A549 treated with Mapracorat at 1 μM for 4 hours (cell line): ENCODE results near the gene PSKH1. TPM values are rescaled to one million over a fixed set of nuclear protein-coding genes. Genes with fewer than 3 reads are reported as not detected.

Experiments
- total RNA-seq: library from RNA; stranded (reverse); fragments of 200-300 nt; extraction: Qiagen RNA extraction; gene quantifications from 5 replicates; pipeline ENCODE4 v1.2.3, GENCODE V29; 2022

Gene PSKH1
- total RNA-seq, result 11.1 to 17.4 TPM (median 14.4 TPM) in 5 replicates

DNA sequence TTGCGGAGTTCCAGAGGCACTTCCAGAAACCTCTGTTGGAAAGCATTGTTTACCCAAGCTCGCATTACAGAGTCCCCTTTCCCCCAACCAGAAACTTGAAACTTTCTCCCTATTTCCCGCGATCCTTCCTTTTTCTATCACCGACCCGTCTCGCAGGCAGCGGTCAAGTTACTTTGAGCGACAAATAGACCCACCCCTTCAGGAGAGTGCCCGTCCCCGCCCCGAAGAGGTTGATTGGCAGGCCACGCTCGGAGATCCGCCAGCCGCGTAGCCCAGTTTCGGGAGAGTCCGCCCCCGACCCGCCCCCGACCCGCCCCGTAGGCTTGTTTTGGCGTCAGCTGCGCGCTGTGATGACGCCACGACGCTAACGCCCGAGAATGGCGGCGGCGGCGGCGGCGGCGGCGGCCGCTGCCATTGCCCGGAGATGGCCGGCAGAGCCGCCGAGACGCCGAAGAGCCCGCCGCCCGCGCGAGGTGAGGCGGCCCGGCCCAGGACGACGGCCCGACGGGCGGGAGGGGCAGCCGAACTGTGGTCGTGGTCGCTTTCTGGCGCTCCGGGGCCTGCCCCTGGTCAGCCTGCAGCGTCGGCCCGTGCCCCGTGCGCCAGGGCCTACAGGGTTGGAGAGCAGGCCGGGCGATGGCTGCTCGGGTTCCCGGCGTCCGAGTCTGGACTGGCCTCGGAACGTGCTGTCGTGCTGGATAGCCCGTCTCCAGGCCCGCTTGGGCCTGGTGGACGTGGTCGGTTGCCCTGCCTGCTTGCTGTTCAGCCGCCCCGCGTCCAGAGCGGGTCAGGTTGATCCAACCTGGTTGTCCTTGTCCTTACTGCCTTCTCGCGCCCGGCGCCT lies at the start of gene PSKH1:
TSS of gene PSKH1 (plus strand) at position 356 of the 844 bp plus-strand sequence. CDS start 15,496 bp downstream, outside the sequence.

DNA sequence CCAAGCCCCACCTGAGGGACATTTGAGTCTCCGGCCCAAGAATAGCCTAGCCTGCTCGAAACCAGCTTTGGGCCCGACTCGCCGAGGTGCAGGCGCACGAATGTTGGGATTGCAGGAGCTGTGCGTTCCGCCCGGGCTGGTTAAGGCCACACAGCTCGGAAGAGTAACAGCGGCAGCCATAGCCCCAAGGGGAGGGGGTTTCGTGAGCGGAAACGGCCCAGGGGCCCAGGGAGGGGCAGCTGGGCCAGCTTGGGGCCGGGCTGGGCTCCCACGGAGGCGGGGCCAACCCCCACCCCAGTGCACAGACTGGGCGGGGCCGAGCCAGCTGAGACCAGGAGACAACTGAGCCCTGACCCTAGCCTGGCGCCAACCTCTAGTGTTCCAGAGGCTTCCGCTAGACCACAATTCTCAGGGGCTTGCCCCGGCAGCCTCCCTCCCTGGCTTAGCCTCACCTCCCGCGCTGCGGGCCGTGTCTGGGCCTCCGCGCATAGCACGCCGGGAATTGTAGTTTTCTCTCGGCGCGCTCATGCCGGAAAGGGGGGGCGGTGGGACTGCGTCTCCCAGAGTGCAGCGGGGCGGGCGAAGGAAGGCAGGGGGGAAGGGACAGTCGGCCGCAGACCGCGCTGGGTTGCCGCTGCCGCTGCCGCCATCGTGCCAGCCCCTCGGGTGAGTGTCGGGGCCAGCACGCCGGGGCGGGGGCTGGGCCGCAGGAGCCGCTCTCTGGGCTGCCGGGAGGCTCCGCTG lies 46.6 kb upstream of the PSKH1 start, which contains the start of gene NUTF2:
TSS of gene NUTF2 (plus strand) at position 614 of the 744 bp plus-strand sequence. CDS start 18,198 bp downstream, outside the sequence.

DNA sequence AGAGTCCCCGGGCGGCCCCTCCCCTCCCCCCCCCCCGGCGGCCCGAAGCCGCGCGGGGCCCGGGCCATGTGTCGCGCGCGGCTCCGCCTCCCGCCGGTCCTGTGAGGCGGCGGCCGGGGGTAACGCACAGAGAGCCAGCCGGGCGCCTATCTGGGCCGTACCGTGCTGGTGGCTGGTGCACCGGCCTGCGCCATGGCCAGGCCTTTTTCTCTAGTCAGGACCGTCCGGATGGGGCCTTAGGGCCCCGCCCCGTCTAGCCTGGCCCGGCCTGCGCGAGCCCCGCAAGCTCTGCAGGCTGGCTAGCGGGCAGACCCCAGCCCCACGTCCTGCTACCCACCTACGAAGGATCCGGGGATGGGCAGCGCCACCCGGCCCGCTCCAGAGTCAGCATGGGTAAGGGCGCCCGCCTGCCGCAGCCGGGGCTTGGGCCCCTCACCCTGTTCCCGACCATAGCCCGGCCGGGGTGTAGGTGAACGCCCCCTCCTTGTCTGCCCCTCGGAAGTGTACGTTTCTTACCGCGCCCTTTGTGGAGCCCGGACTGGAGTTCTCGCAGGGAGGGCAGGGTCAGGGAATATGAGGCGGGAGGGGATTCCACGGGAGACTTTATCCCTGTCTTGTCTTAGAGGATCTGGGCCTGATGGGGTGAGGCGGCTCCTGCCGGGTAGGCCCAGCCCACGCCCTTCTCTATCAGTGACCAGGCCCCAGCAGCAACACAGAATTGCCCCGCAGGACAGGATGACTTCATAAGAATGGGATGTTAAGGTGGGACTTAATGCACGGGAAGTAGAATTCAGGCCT lies 45.8 kb upstream of the PSKH1 start, which contains the start of gene CENPT:
TSS of gene CENPT (minus strand) at position 630 of the 798 bp plus-strand sequence. CDS start 13,834 bp downstream, outside the sequence.

GRCh38 chr16:67872631-67873434 lies 20.2 kb upstream of the PSKH1 start, which contains the start of gene EDC4:
EDC4 (plus strand) TSS chr16:67873052; CDS start chr16:67873262, 210 bp downstream.

DNA sequence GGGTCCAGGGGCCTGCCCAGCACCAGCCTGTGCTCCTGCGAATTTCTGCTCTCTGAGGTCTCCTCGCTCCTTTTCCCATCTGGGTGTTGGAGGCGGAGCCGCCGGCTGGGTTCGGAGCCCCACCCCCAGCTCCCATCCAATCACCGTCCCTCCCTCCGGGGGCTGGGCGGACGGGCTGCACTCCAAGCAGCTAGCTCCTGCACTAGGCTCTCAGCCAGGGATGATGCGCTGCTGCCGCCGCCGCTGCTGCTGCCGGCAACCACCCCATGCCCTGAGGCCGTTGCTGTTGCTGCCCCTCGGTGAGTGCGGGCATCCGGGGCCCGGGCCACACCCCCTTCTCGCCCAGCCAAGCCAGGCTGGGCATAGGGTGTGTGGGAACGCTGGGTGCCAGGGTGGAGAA lies 8.4 kb upstream of the PSKH1 start, which contains the start of gene NRN1L:
TSS of gene NRN1L (plus strand) at position 202 of the 400 bp plus-strand sequence. CDS start at position 221, 19 bp downstream.

GRCh38 chr16:67931712-67932461 lies 38.8 kb downstream of the PSKH1 start, which contains the start of gene CTRL:
CTRL (minus strand) TSS chr16:67931862; CDS start chr16:67931852, 10 bp downstream.

GRCh38 chr16:67936124-67936879 lies 43.2 kb downstream of the PSKH1 start, which contains the start of gene PSMB10:
PSMB10 (minus strand) TSS chr16:67936850; CDS start chr16:67936749, 101 bp downstream.

DNA sequence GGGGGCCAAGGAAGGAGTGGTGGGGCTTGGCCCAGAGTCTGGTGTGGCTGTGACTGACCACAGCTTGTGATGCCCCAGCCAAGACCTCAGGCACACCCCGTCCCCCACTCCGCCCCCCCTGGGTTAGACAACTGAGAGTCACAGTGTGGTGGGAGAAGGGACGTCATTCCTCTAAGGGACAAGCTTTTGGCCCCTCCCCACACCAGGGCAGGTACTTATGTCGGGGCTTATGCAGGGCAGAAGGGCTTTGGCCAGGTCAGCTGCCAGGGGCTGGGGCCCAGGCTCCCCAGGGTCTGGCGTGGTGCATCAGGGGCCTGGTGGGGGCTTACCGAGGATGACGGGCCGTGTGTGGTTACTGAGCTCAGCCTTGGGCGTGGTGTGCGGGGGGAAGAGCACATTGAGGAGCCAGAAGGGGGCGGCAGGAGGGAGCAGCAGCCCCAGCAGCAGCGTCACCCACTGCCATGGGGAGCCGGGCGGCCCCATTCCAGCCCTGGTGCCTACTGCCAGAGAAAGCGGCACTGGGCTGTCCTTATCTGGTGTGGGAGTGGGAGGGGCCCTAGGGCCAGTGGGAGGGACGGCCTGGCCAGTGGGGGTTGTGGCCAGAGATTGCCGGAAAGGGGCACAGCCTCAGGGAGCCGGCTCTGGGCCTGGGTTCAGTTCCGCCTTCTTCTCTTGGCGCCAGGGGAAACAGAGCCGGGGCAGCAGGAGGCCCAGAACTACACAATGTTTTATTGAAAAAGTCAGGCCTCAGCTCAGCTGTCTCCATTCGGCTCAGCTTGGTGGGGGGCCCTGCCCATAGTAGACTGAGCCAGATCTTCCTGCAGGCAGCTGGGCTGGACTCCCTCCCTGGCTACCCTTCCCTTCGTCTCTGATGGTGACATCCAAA lies 50.8 kb downstream of the PSKH1 start, which contains the start of gene LCAT:
TSS of gene LCAT (minus strand) at position 502 of the 886 bp plus-strand sequence. CDS start at position 483, 19 bp downstream.

DNA sequence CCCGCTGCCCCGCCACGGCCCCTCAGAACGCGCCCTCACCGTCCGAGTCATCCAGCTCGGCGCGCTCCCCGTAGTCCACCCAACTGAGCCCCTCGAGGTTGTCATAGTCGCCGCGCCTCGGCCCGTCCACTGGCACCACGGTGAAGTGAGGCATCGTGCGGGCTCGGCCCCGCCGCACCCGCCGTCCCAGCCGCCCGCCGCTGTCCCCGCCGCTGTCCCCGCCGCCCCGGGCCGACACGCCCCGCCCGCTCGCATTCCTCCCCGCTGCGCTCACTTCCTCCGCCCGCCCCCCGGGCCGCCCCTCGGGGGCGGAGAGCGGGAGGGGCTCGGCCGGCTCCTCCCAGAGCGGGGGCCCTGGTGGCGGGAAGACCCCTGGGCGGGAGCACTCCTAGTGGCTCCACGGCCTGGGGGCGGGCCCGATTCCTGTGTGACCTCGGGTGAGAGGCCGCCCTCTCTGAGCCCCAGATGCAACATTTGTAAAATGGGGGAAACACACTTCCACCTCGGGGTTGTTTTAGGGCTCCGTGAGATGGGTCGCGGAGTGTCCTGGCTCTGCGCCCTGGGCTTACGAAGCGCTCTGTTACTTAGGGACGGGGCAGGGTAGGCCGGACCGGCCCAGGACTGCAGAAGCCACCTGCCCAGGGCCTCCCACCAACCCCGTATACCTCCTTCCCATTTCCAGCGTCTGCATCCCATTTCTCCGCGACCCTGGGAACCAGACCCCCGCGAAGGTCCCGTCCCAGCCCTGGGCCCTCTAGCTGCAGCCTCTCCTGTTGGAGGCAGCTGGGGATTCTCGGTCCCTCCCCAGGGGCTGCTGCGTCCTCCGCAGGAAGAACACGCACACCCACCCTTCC lies 75.6 kb downstream of the PSKH1 start, which contains the start of gene SLC12A4:
TSS of gene SLC12A4 (minus strand) at position 238 of the 854 bp plus-strand sequence. CDS start at position 154, 84 bp downstream.

Other genes starting within 250 kb of the PSKH1 start
- 1.3 to 3.5 TPM (median 2.1 TPM) in 5 replicates for gene CARMIL2, start 248.1 kb upstream of the PSKH1 start, total RNA-seq
- gene ACD, start 233.0 kb upstream of the PSKH1 start, total RNA-seq, result 25.9 to 36.9 TPM (median 36.1 TPM) in 5 replicates
- gene PARD6A, start 232.3 kb upstream of the PSKH1 start, total RNA-seq, result 1.3 to 2.8 TPM (median 2.2 TPM) in 5 replicates
- gene ENKD1, start 226.5 kb upstream of the PSKH1 start, total RNA-seq, result 6.9 to 12.7 TPM (median 10.0 TPM) in 5 replicates
- 0.13 to 0.30 TPM in 2 of 5 replicates, not detected in the others for gene C16orf86, start 226.4 kb upstream of the PSKH1 start, total RNA-seq
- gene GFOD2, start 173.9 kb upstream of the PSKH1 start, total RNA-seq, result 15.7 to 16.7 TPM (median 15.9 TPM) in 5 replicates
- 8.0 to 9.6 TPM (median 8.5 TPM) in 5 replicates for gene RANBP10, start 86.7 kb upstream of the PSKH1 start, total RNA-seq
- 0.39 to 0.64 TPM (median 0.47 TPM) in 5 replicates for gene TSNAXIP1, start 86.4 kb upstream of the PSKH1 start, total RNA-seq
- 24.3 to 41.1 TPM (median 39.8 TPM) in 5 replicates for gene THAP11, start 50.9 kb upstream of the PSKH1 start, total RNA-seq
- gene NUTF2, start 46.3 kb upstream of the PSKH1 start, total RNA-seq, result 226 to 277 TPM (median 235 TPM) in 5 replicates
- 23.7 to 32.7 TPM (median 28.6 TPM) in 5 replicates for gene CENPT, start 45.6 kb upstream of the PSKH1 start, total RNA-seq
- gene EDC4, start 20.2 kb upstream of the PSKH1 start, total RNA-seq, result 53.8 to 72.4 TPM (median 64.2 TPM) in 5 replicates
- gene NRN1L, start 8.4 kb upstream of the PSKH1 start, total RNA-seq, result 0.29 TPM in 1 of 5 replicates, not detected in the others
- gene CTRL, start 38.6 kb downstream of the PSKH1 start, total RNA-seq, result 1.3 to 1.9 TPM (median 1.4 TPM) in 5 replicates
- gene PSMB10, start 43.6 kb downstream of the PSKH1 start, total RNA-seq, result 40.2 to 55.7 TPM (median 49.8 TPM) in 5 replicates
- 8.6 to 15.1 TPM (median 13.1 TPM) in 5 replicates for gene LCAT, start 50.9 kb downstream of the PSKH1 start, total RNA-seq
- gene SLC12A4, start 75.4 kb downstream of the PSKH1 start, total RNA-seq, result 23.7 to 39.8 TPM (median 34.1 TPM) in 5 replicates
- gene DPEP3, start 87.2 kb downstream of the PSKH1 start, total RNA-seq, result not detected in 5 replicates
- not detected in 5 replicates for gene DPEP2, start 106.2 kb downstream of the PSKH1 start, total RNA-seq
- gene DPEP2NB, start 122.7 kb downstream of the PSKH1 start, total RNA-seq, result not detected in 5 replicates
- gene DDX28, start 130.0 kb downstream of the PSKH1 start, total RNA-seq, result 17.7 to 20.1 TPM (median 20.0 TPM) in 5 replicates
- 14.5 to 17.1 TPM (median 16.6 TPM) in 5 replicates for gene DUS2, start 130.0 kb downstream of the PSKH1 start, total RNA-seq
- gene NFATC3, start 192.1 kb downstream of the PSKH1 start, total RNA-seq, result 12.3 to 15.2 TPM (median 14.4 TPM) in 5 replicates